Neuronal stem cell (in vitro differentiated cells): ENCODE results near the gene ADAMTS17.

Source experiments
- DNase-seq: peaks from one replicate; pipeline ENCODE4 v3.0.0-alpha.2; 2013; ENCODE audit warnings: low spot score
- H2AFZ ChIP-seq: one replicate; pipeline ENCODE4 v1.6.1; 2013; ENCODE audit warnings: mild to moderate bottlenecking, low read length, inconsistent platforms
- H2AK5ac ChIP-seq: 2 replicates; pipeline ENCODE4 v1.6.1; 2013; ENCODE audit warnings: low read depth, mild to moderate bottlenecking, inconsistent platforms, low read length, moderate library complexity, mixed read lengths
- H2BK120ac ChIP-seq: 2 replicates; pipeline ENCODE4 v1.6.1; 2013; ENCODE audit warnings: low read depth, mild to moderate bottlenecking, inconsistent platforms, low read length, moderate library complexity, mixed read lengths
- H2BK12ac ChIP-seq: one replicate; pipeline ENCODE4 v1.6.1; 2013; ENCODE audit warnings: low read length, inconsistent platforms
- H2BK15ac ChIP-seq: 2 replicates; pipeline ENCODE4 v1.6.1; 2013; ENCODE audit warnings: mild to moderate bottlenecking, low read length, inconsistent platforms, mixed read lengths
- H2BK5ac ChIP-seq: one replicate; pipeline ENCODE4 v1.6.1; 2013; ENCODE audit warnings: inconsistent platforms, mild to moderate bottlenecking, low read length, moderate library complexity
- H3K14ac ChIP-seq: one replicate; pipeline ENCODE4 v1.6.1; 2013; ENCODE audit warnings: low read length, inconsistent platforms
- H3K18ac ChIP-seq: 2 replicates; pipeline ENCODE4 v1.6.1; 2013; ENCODE audit warnings: low read length, inconsistent platforms
- H3K23ac ChIP-seq: 2 replicates; pipeline ENCODE4 v1.6.1; 2013; ENCODE audit warnings: low read depth, mild to moderate bottlenecking, mixed read lengths, low read length, inconsistent platforms; ENCODE audit not compliant: poor library complexity
- H3K27ac ChIP-seq: replicated peaks from 3 replicates; pipeline ENCODE4 v1.5.1; 2013; ENCODE audit warnings: low read length, inconsistent platforms
- H3K27me3 ChIP-seq, 3 experiments: 2 replicates each; pipeline ENCODE4 v1.6.1; 2013; ENCODE audit warnings: low read length in 3 of 3, mild to moderate bottlenecking in 2 of 3, inconsistent platforms in 1 of 3, low read depth in 1 of 3, mixed read lengths in 1 of 3, moderate library complexity in 1 of 3; ENCODE audit not compliant: control insufficient read depth in 3 of 3, insufficient read depth in 3 of 3
- H3K36me3 ChIP-seq, 2 donors: replicated peaks in 1 of 2; 2 replicates each; pipeline ENCODE4 v1.6.1; 2013; ENCODE audit warnings: low read length in 2 of 2; ENCODE audit not compliant: control insufficient read depth in 2 of 2, insufficient read depth in 2 of 2
- H3K4ac ChIP-seq: 2 replicates; pipeline ENCODE4 v1.6.1; 2013; ENCODE audit warnings: inconsistent platforms, mild to moderate bottlenecking, low read length, moderate library complexity
- H3K4me1 ChIP-seq, 2 donors: 1 replicate in 1 of 2; 2 replicates in 1 of 2; pipeline ENCODE4 v1.6.1; 2013; ENCODE audit warnings: low read length in 2 of 2, low read depth in 1 of 2; ENCODE audit not compliant: control insufficient read depth in 2 of 2, insufficient read depth in 1 of 2
- H3K4me2 ChIP-seq: one replicate; pipeline ENCODE4 v1.6.1; 2013; ENCODE audit warnings: mild to moderate bottlenecking, low read length, inconsistent platforms; ENCODE audit not compliant: insufficient read depth, poor library complexity, severe bottlenecking
- H3K4me3 ChIP-seq, 2 donors: 2 replicates each; pipeline ENCODE4 v1.5.1; 2013; ENCODE audit warnings: low read length in 2 of 2, mild to moderate bottlenecking in 2 of 2, inconsistent platforms in 1 of 2, moderate library complexity in 1 of 2
- H3K79me1 ChIP-seq: one replicate; pipeline ENCODE4 v1.6.1; 2013; ENCODE audit warnings: low read depth, mild to moderate bottlenecking, inconsistent platforms, low read length, moderate library complexity
- H3K9ac ChIP-seq: one replicate; pipeline ENCODE4 v1.6.1; 2013; ENCODE audit warnings: mild to moderate bottlenecking, low read depth, low read length, inconsistent platforms; ENCODE audit not compliant: poor library complexity
- H3K9me3 ChIP-seq, 2 donors: replicated peaks in 1 of 2; 2 replicates each; pipeline versions ENCODE3 to v1.6.1; 2013; ENCODE audit warnings: low read length in 2 of 2, mild to moderate bottlenecking in 2 of 2, inconsistent platforms in 1 of 2, low read depth in 1 of 2, mixed read lengths in 1 of 2, moderate library complexity in 1 of 2; ENCODE audit not compliant: control insufficient read depth in 2 of 2, insufficient read depth in 1 of 2
- H4K8ac ChIP-seq: one replicate; pipeline ENCODE4 v1.6.1; 2013; ENCODE audit warnings: low read depth, mild to moderate bottlenecking, inconsistent platforms, low read length, moderate library complexity
- H4K91ac ChIP-seq: one replicate; pipeline ENCODE4 v1.6.1; 2013; ENCODE audit warnings: low read length, low read depth, mild to moderate bottlenecking, inconsistent platforms; ENCODE audit not compliant: poor library complexity
- WGBS, 2 donors: extraction: QIAGEN DNeasy Blood & Tissue Kit; methylation state at CpG; one replicate each; pipeline ENCODE4 v1.1.7; 2013; ENCODE audit warnings: missing lambda C conversion rate in 2 of 2, mixed read lengths in 1 of 2; ENCODE audit not compliant: insufficient read length in 2 of 2, insufficient replicate concordance in 1 of 2; ENCODE audit errors: extremely low coverage in 2 of 2; 5-methylcytosine and 5-hydroxymethylcytosine counted together

The ADAMTS17 gene

DNA sequence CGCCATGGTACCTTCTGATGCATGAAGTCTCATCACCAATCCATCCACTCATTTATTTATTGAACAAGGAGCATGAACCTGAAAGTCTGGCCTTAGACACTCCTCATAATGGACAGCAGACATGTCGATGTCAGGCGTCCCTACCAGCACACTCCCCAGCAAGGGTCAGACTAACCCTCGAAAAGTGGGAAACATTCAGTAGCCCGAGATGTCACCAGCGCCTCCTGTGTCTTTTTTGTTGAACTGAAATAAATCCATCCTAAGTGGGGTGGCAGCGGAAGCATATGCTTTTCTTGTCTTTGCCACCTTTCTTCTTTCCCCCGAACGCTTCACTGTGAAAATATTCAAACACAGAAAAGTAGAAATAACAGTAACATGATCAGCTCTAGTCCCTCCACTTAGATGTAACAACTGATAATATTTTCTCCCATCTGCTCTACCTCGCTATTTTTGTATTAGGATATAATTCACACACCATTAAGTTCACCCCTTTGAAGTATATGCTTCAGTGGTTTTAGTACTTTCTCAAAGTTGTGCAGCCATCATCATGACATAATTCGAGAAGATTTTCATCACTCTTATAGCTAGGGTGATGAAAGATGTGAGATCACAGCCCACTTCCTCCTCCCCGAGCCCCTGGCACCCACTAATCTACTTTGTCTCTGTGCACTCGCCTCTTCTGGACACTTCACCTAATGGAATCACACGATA, 121.6 kb downstream of the ADAMTS17 start:
- no peak overlapping the region for H2BK5ac ChIP-seq
- no peak overlapping the region for H3K27ac ChIP-seq
- H3K4me3 ChIP-seq = no peak overlapping the region
- DNase-seq = no peak
- H3K4me1 ChIP-seq = peaks cover 0 to 1% of the 10 kb centered on the region in 2 donors
- H2BK15ac ChIP-seq = no peak overlapping the region
- no peak overlapping the region for H4K8ac ChIP-seq
- no peak overlapping the region for H3K23ac ChIP-seq
- H4K91ac ChIP-seq = no peak overlapping the region
- H3K9me3 ChIP-seq = no peaks in the 10 kb centered on the region
- H3K14ac ChIP-seq = no peak overlapping the region
- H3K79me1 ChIP-seq = no peaks in the 10 kb centered on the region
- no peak overlapping the region for H3K4ac ChIP-seq
- H2AFZ ChIP-seq = no peak overlapping the region
- H2BK12ac ChIP-seq = no peak overlapping the region
- H2BK120ac ChIP-seq = no peak overlapping the region
- H3K4me2 ChIP-seq = no peak overlapping the region
- no peaks in the 10 kb centered on the region for H3K27me3 ChIP-seq
- no peak overlapping the region for H3K18ac ChIP-seq
- H2AK5ac ChIP-seq = no peak overlapping the region
- no peaks in the 10 kb centered on the region for H3K36me3 ChIP-seq
- H3K9ac ChIP-seq = no peak overlapping the region
- WGBS, 2 donors = no CpG with 5 or more reads among the region's 14 CpGs

DNA sequence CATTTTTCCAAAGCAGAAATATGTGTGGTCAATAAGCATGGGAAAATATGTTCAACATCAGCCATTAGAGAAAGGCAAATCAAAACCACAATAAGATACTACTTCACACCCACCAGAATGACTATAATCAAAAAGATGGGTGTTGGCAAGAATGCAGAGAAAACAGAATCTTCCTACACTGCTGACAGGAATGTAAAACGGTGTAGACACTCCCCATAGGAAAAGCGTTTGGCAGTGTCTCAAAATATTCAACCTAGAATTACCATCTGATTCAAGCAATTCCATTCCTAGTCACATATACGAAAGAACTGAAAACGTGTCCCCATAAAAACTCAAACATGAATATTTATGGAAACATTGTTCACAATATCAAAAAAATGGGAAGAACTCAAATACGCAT, 123.3 kb downstream of the ADAMTS17 start:
- Histone ChIP-seq H2BK12ac (no peak overlapping the region), H3K18ac (no peak overlapping the region), H3K27me3 (no peaks in the 10 kb centered on the region), H3K27ac (no peak overlapping the region), H3K23ac (no peak overlapping the region), H3K9ac (no peak overlapping the region), H3K4me3 (no peak overlapping the region), H2BK15ac (no peak overlapping the region), H3K4ac (no peak overlapping the region), H3K4me2 (no peak overlapping the region), H4K8ac (no peak overlapping the region), H3K14ac (no peak overlapping the region), H2AFZ (no peak overlapping the region), H3K9me3 (no peaks in the 10 kb centered on the region), H3K4me1 (no peaks in the 10 kb centered on the region), H2AK5ac (no peak overlapping the region), H3K79me1 (no peaks in the 10 kb centered on the region), H4K91ac (no peak overlapping the region), H3K36me3 (no peaks in the 10 kb centered on the region), H2BK120ac (no peak overlapping the region), H2BK5ac (no peak overlapping the region)
- WGBS, 2 donors = no CpG with 5 or more reads among the region's 5 CpGs
- no peak for DNase-seq

DNA sequence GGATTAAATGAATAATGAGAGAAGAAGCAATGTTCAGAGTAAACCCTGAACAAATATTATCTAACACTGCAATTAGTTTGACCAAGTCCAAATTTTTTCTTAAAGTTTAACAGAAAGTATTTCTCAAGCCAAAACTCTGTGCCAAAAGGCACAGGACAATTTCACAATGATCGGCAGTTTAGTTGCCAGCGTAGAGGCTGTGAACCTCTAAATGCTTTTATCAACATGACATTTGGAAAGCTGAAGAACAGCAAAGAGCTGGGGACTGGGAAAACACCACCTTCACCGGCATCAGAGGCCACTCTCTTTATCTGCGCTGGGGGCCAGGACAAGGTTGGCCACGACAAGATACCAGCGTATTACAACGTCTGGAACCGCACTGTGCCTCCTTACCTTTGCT, 125.6 kb downstream of the ADAMTS17 start:
- no peak overlapping the region for H4K8ac ChIP-seq
- H2BK120ac ChIP-seq = no peak overlapping the region
- H3K36me3 ChIP-seq = no peaks in the 10 kb centered on the region
- H2BK5ac ChIP-seq = no peak overlapping the region
- DNase-seq = no peak
- H2AFZ ChIP-seq = no peak overlapping the region
- H3K9me3 ChIP-seq = no peaks in the 10 kb centered on the region
- H2AK5ac ChIP-seq = no peak overlapping the region
- H3K27me3 ChIP-seq = no peaks in the 10 kb centered on the region
- H3K18ac ChIP-seq = no peak overlapping the region
- H3K9ac ChIP-seq = no peak overlapping the region
- H3K27ac ChIP-seq = no peak overlapping the region
- no peaks in the 10 kb centered on the region for H3K79me1 ChIP-seq
- no CpG with 5 or more reads among the region's 8 CpGs for WGBS, 2 donors
- H2BK15ac ChIP-seq = no peak overlapping the region
- H4K91ac ChIP-seq = no peak overlapping the region
- peak overlapping the region in 1 of 2 donors; percentile 46 for H3K4me3 ChIP-seq
- H3K4me2 ChIP-seq = no peak overlapping the region
- no peak overlapping the region for H3K14ac ChIP-seq
- no peaks in the 10 kb centered on the region for H3K4me1 ChIP-seq
- no peak overlapping the region for H3K23ac ChIP-seq
- no peak overlapping the region for H2BK12ac ChIP-seq
- H3K4ac ChIP-seq = no peak overlapping the region

DNA sequence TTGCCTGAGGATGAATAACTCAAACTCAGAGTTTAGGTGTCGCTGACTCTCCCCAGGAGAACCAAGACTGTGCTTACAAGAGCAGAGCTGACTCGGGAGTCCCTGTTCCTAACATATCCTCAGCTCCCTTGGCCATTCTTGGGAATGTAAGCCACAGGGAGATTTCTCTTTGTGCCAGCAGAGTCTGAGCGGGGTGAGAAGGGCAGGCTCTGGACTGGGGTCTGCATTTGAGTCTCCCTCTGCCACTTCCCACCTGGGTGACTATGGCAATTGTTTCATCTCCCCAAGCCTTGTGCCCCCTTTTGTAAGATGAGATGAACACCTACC, 126.0 kb downstream of the ADAMTS17 start:
- no peak overlapping the region for H4K91ac ChIP-seq
- H2BK15ac ChIP-seq = no peak overlapping the region
- H2BK12ac ChIP-seq = no peak overlapping the region
- H2AK5ac ChIP-seq = no peak overlapping the region
- no peak overlapping the region for H3K14ac ChIP-seq
- H2AFZ ChIP-seq = no peak overlapping the region
- no peak overlapping the region for H3K4ac ChIP-seq
- no peaks in the 10 kb centered on the region for H3K36me3 ChIP-seq
- no peaks in the 10 kb centered on the region for H3K79me1 ChIP-seq
- no CpG with 5 or more reads among the region's 3 CpGs for WGBS, 2 donors
- no peak for DNase-seq
- H3K18ac ChIP-seq = no peak overlapping the region
- H3K27ac ChIP-seq = no peak overlapping the region
- H2BK120ac ChIP-seq = no peak overlapping the region
- H3K23ac ChIP-seq = no peak overlapping the region
- no peak overlapping the region for H2BK5ac ChIP-seq
- H4K8ac ChIP-seq = no peak overlapping the region
- no peak overlapping the region for H3K4me2 ChIP-seq
- no peaks in the 10 kb centered on the region for H3K9me3 ChIP-seq
- H3K4me3 ChIP-seq = no peak overlapping the region
- H3K9ac ChIP-seq = no peak overlapping the region
- H3K27me3 ChIP-seq = no peaks in the 10 kb centered on the region
- H3K4me1 ChIP-seq = no peaks in the 10 kb centered on the region
